Right lobe of liver (tissue), 6 donors: Measurements from ENCODE around the gene PDE4B. TPM values are rescaled to one million over a fixed set of nuclear protein-coding genes. Genes with fewer than 3 reads are reported as not detected.

Experiments
- ATAC-seq, 4 donors: fragments of 200-7000 bp; cut with Tn5 transposase; one replicate each; pipeline ENCODE4 v1.9.1; 2020; ENCODE audit warnings: mild to moderate bottlenecking in 4 of 4, moderate library complexity in 4 of 4
- DNase-seq, 3 donors: peaks; one replicate each; pipeline ENCODE4 v3.0.0-alpha.2; 2020
- H3K27ac ChIP-seq, 3 donors: fragments of 200-600 bp; one replicate each; pipeline ENCODE4 v1.8.0; 2022
- H3K27me3 ChIP-seq, 2 donors: fragments of 200-600 bp; one replicate each; pipeline ENCODE4 v1.8.0; 2022
- H3K36me3 ChIP-seq, 4 donors: fragments of 200-600 bp; sonication (generic) in 1 of 4; one replicate each; pipeline versions ENCODE4 v1.5.1 to v1.8.0; 2017 to 2022; ENCODE audit warnings: control low read depth in 1 of 4
- H3K4me1 ChIP-seq, 4 donors: fragments of 200-600 bp; sonication (generic) in 1 of 4; one replicate each; pipeline versions ENCODE4 v1.5.1 to v1.8.0; 2017 to 2022; ENCODE audit warnings: control low read depth in 1 of 4
- H3K4me3 ChIP-seq, 3 donors: fragments of 200-600 bp; one replicate each; pipeline ENCODE4 v1.8.0; 2022
- H3K9me3 ChIP-seq, 4 donors: fragments of 200-600 bp; sonication (generic) in 1 of 4; one replicate each; pipeline versions ENCODE4 v1.5.1 to v1.8.0; 2017 to 2022; ENCODE audit warnings: control low read depth in 1 of 4
- POLR2A ChIP-seq: fragments of 450-650 bp; IDR thresholded peaks from one replicate; pipeline ENCODE4 v1.6.1; 2017; ENCODE audit warnings: antibody characterized with exemption, mild to moderate bottlenecking
- WGBS: methylation state at CpG from one replicate; pipeline ENCODE4 v1.1.6; 2018; ENCODE audit warnings: low coverage, low lambda C conversion rate; ENCODE audit not compliant: insufficient coverage; ENCODE audit errors: missing lambda C conversion rate; 5-methylcytosine and 5-hydroxymethylcytosine counted together
- intact Hi-C, 2 donors: fragments of 100-400 bp; cut with DNase I; formaldehyde crosslinking; loops; one replicate each; pipeline versions ENCODE4 v1.11.2 to v1.14.1; 2022
- total RNA-seq, 6 experiments: library from RNA; depleted of rRNA in 2 of 6; stranded (reverse); fragments of >200 nt in 2 of 6; fragmentation: NEBNext Ultra II Directional in 3 of 6; extraction: Animal tissue kit (Norgen Biotek cat#: 25700) in 3 of 6; gene quantifications; one replicate each; pipeline versions ENCODE4 v1.1.0 to v1.2.4, GENCODE V29; 2016 to 2023
- TF ChIP-seq, protein P1 (sequence below), 4 donors: fragments of 200-600 bp in 3 of 4; fragments of 450-650 bp in 1 of 4; IDR thresholded peaks; one replicate each; pipeline versions ENCODE4 v1.5.1 to v1.8.0; 2016 to 2022; ENCODE audit warnings: antibody characterized with exemption in 4 of 4, mild to moderate bottlenecking in 2 of 4
- donor health status: DM: no; HTN: yes; CAD: no.
- donor health status: DM: no; HTN: no; CAD: no.
- donor health status: DM: no; HTN: no; CAD: no.
- donor health status: DM: no; HTN: yes; CAD: no.
- donor health status: DM: no; HTN: yes; CAD: no.

The PDE4B gene
- total RNA-seq, 6 experiments from 2014 or later: 1.4 to 6.4 (median 2.4) TPM

- no peak for TF ChIP-seq POLR2A
- TF ChIP-seq, protein P1, sequence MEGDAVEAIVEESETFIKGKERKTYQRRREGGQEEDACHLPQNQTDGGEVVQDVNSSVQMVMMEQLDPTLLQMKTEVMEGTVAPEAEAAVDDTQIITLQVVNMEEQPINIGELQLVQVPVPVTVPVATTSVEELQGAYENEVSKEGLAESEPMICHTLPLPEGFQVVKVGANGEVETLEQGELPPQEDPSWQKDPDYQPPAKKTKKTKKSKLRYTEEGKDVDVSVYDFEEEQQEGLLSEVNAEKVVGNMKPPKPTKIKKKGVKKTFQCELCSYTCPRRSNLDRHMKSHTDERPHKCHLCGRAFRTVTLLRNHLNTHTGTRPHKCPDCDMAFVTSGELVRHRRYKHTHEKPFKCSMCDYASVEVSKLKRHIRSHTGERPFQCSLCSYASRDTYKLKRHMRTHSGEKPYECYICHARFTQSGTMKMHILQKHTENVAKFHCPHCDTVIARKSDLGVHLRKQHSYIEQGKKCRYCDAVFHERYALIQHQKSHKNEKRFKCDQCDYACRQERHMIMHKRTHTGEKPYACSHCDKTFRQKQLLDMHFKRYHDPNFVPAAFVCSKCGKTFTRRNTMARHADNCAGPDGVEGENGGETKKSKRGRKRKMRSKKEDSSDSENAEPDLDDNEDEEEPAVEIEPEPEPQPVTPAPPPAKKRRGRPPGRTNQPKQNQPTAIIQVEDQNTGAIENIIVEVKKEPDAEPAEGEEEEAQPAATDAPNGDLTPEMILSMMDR (IDR thresholded peaks at IDR 0.05): no peak
- H3K27ac ChIP-seq: peak overlapping the region in 1 of 3 donors; percentile 2
- no peaks in the 10 kb centered on the region for H3K27me3 ChIP-seq
- H3K36me3 ChIP-seq: no peaks in the 10 kb centered on the region
- 91% methylated on average over 3 of the region's 3 CpGs for WGBS
- no peak for DNase-seq
- H3K4me3 ChIP-seq: no peak overlapping the region
- no peaks in the 10 kb centered on the region for H3K9me3 ChIP-seq
- peak in 1 of 4 donors; percentile 25 for ATAC-seq
- H3K4me1 ChIP-seq: peaks cover 0 to 19% (median 0%) of the 10 kb centered on the region in 4 donors
- intact Hi-C loops: no loop called here
Observed at GRCh38 chr1:66351913-66352312, 559.2 kb downstream of the PDE4B start.

DNA sequence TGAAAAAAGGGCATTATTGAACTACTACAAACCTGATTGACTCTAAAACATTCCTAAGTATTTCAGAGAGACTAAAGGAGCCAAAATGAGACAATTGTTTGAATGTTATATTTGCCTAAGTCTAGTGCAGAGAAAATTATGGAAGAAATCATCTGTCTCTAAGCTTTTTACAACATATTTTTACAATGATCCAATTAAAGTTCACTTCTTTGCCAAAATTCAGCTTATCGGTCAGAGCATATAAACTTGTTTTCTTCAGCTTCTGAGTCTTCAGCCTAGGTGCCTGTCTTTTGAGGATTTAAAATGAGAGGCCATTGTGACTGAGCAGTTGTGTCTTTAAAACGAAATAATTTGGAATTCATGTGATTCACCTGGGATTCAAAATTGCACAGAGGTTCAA, 560.1 kb downstream of the PDE4B start:
- H3K27ac ChIP-seq: no peak overlapping the region
- DNase-seq: no peak
- no peak for ATAC-seq
- no peaks in the 10 kb centered on the region for H3K9me3 ChIP-seq
- 65% methylated on average over 2 of the region's 2 CpGs for WGBS
- peaks cover 0 to 16% (median 0%) of the 10 kb centered on the region in 4 donors for H3K4me1 ChIP-seq
- intact Hi-C loops: no loop called here
- no peaks in the 10 kb centered on the region for H3K27me3 ChIP-seq
- no peaks in the 10 kb centered on the region for H3K36me3 ChIP-seq
- no peak for TF ChIP-seq POLR2A
- TF ChIP-seq, protein P1 (IDR thresholded peaks at IDR 0.05): no peak
- no peak overlapping the region for H3K4me3 ChIP-seq

GRCh38 chr1:66353257-66353656, 560.6 kb downstream of the PDE4B start:
- intact Hi-C loops: no loop called here
- Histone ChIP-seq H3K4me1 (peaks cover 0 to 11% (median 0%) of the 10 kb centered on the region in 4 donors), H3K4me3 (no peak overlapping the region), H3K9me3 (no peaks in the 10 kb centered on the region), H3K27ac (no peak overlapping the region), H3K27me3 (no peaks in the 10 kb centered on the region), H3K36me3 (no peaks in the 10 kb centered on the region)
- 68% methylated on average over 5 of the region's 5 CpGs for WGBS
- TF ChIP-seq POLR2A: no peak
- TF ChIP-seq, protein P1 (IDR thresholded peaks at IDR 0.05): no peak
- DNase-seq: no peak
- ATAC-seq: no peak

GRCh38 chr1:66354311-66355201, 561.9 kb downstream of the PDE4B start:
- intact Hi-C loops: no loop called here
- Histone ChIP-seq H3K4me1 (peaks cover 0 to 6% (median 0%) of the 10 kb centered on the region in 4 donors), H3K9me3 (no peaks in the 10 kb centered on the region), H3K27ac (peak overlapping the region in 1 of 3 donors; percentile 9), H3K27me3 (no peaks in the 10 kb centered on the region), H3K4me3 (no peak overlapping the region), H3K36me3 (no peaks in the 10 kb centered on the region)
- WGBS: 42% methylated on average over 5 of the region's 5 CpGs
- TF ChIP-seq, protein P1 (IDR thresholded peaks at IDR 0.05): no peak
- ATAC-seq (peak in 1 of 4 donors; percentile 34), DNase-seq (no peak)
